ENCODE measurements around the gene TMEM163. TPM values are rescaled to one million over a fixed set of nuclear protein-coding genes. Genes with fewer than 3 reads are reported as not detected.

Gene TMEM163
- total RNA-seq, 1 donor from 2014 or later, result not detected

GRCh38 chr2:134578316-134578715, 140.5 kb downstream of the TMEM163 start:
- Histone ChIP-seq H3K36me3 (ENCODE audit: control insufficient read depth, insufficient read depth, low read length) (no peaks in the 10 kb centered on the region), H3K27me3 (ENCODE audit: control insufficient read depth, insufficient read depth, low read length) (no peaks in the 10 kb centered on the region), H3K4me3 (ENCODE audit: low read depth, low read length) (no peak overlapping the region)
- TF ChIP-seq, protein P1, sequence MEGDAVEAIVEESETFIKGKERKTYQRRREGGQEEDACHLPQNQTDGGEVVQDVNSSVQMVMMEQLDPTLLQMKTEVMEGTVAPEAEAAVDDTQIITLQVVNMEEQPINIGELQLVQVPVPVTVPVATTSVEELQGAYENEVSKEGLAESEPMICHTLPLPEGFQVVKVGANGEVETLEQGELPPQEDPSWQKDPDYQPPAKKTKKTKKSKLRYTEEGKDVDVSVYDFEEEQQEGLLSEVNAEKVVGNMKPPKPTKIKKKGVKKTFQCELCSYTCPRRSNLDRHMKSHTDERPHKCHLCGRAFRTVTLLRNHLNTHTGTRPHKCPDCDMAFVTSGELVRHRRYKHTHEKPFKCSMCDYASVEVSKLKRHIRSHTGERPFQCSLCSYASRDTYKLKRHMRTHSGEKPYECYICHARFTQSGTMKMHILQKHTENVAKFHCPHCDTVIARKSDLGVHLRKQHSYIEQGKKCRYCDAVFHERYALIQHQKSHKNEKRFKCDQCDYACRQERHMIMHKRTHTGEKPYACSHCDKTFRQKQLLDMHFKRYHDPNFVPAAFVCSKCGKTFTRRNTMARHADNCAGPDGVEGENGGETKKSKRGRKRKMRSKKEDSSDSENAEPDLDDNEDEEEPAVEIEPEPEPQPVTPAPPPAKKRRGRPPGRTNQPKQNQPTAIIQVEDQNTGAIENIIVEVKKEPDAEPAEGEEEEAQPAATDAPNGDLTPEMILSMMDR (IDR thresholded peaks at IDR 0.05; ENCODE audit: insufficient read depth, low read length, severe bottlenecking), result no peak
- DNase-seq (ENCODE audit: low read depth), result no peak
- FAIRE-seq, result no peak

GRCh38 chr2:134576478-134576877, 142.3 kb downstream of the TMEM163 start:
- DNase-seq (ENCODE audit: low read depth) (no peak), FAIRE-seq (no peak)
- H3K27me3 ChIP-seq (ENCODE audit: control insufficient read depth, insufficient read depth, low read length), result no peaks in the 10 kb centered on the region
- TF ChIP-seq, protein P1 (IDR thresholded peaks at IDR 0.05; ENCODE audit: insufficient read depth, low read length, severe bottlenecking), result no peak
- no peak overlapping the region for H3K4me3 ChIP-seq (ENCODE audit: low read depth, low read length)
- no peaks in the 10 kb centered on the region for H3K36me3 ChIP-seq (ENCODE audit: control insufficient read depth, insufficient read depth, low read length)

- TF ChIP-seq, protein P1 (IDR thresholded peaks at IDR 0.05; ENCODE audit: insufficient read depth, low read length, severe bottlenecking), result no peak
- Histone ChIP-seq H3K4me3 (ENCODE audit: low read depth, low read length) (no peak overlapping the region), H3K36me3 (ENCODE audit: control insufficient read depth, insufficient read depth, low read length) (no peaks in the 10 kb centered on the region), H3K27me3 (ENCODE audit: control insufficient read depth, insufficient read depth, low read length) (no peaks in the 10 kb centered on the region)
- no peak for DNase-seq (ENCODE audit: low read depth)
- no peak for FAIRE-seq
Observed at GRCh38 chr2:134575888-134576287, 142.9 kb downstream of the TMEM163 start.

DNA sequence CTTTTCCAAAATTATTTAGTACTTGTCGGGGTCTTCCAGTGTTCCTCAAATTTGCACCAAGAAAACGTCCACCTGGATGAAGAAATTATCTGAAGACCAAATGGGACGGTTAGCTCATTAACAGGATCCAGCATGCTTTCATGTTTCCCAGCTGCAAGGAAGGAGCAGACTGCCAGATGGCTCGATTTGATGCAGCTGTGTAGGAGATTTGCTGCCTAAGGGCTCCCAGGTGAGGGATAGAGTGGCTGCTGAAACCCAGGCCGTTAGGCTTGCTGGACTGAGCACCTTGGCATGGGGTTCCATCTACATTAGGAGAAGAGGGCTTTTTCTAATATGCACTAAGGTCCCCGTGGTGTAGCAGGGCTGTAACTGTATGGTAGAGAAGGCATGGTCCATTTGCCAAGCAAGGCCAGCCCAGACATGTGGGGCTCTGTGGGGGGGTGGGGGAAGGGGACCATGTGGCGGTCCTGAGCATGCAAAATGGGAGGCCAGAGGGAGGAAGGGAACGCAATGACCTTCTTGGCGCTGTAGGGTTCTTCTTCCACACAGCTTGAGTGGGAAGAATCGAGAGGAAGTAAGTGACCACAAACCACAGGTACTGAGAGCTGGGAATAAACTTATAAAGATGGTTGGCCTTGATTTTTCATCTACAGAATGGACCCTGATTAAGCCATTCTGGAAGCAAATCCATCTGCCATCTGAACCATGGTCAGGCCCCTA, 144.0 kb downstream of the TMEM163 start:
- no peak overlapping the region for H3K4me3 ChIP-seq (ENCODE audit: low read depth, low read length)
- H3K27me3 ChIP-seq (ENCODE audit: control insufficient read depth, insufficient read depth, low read length), result no peaks in the 10 kb centered on the region
- DNase-seq (ENCODE audit: low read depth) (no peak), FAIRE-seq (no peak)
- TF ChIP-seq, protein P1 (IDR thresholded peaks at IDR 0.05; ENCODE audit: insufficient read depth, low read length, severe bottlenecking), result no peak
- no peaks in the 10 kb centered on the region for H3K36me3 ChIP-seq (ENCODE audit: control insufficient read depth, insufficient read depth, low read length)

DNA sequence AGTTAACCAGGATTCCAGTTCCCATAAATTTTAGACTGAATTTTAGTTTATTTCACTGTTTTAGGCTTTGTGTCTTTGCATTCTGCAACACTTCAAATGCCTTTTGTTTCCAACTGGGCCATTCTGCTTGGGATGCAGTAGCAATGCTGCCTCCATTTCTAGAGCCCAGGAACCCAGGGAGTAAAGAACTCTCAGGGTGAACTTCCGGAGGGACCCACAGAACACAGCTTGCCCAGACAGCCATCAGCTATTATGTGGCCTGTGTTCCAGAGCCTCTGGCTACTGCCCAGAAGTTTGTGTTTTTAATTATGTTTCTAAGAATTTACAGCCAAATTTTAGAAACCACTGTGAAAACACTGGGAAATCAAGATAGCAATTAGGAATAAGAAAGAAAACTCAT, 145.1 kb downstream of the TMEM163 start:
- TF ChIP-seq, protein P1 (IDR thresholded peaks at IDR 0.05; ENCODE audit: insufficient read depth, low read length, severe bottlenecking), result no peak
- H3K27me3 ChIP-seq (ENCODE audit: control insufficient read depth, insufficient read depth, low read length), result no peaks in the 10 kb centered on the region
- FAIRE-seq (no peak), DNase-seq (ENCODE audit: low read depth) (no peak)
- no peaks in the 10 kb centered on the region for H3K36me3 ChIP-seq (ENCODE audit: control insufficient read depth, insufficient read depth, low read length)
- H3K4me3 ChIP-seq (ENCODE audit: low read depth, low read length), result no peak overlapping the region

DNA sequence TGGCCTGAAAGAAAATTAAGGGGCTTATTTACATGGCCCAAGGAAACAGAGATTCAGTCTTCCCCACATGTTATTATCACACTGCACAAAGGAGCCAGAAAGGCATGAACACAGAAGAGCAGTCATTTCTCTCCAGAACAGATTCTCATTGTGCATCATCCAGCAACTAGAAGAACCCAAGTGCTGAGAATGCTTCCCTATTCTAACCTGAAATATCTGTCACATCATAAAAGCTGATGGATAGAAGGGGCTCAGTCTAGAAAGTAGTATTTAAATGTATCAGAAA, 145.8 kb downstream of the TMEM163 start:
- DNase-seq (ENCODE audit: low read depth) (no peak), FAIRE-seq (no peak)
- Histone ChIP-seq H3K4me3 (ENCODE audit: low read depth, low read length) (no peak overlapping the region), H3K36me3 (ENCODE audit: control insufficient read depth, insufficient read depth, low read length) (no peaks in the 10 kb centered on the region), H3K27me3 (ENCODE audit: control insufficient read depth, insufficient read depth, low read length) (no peaks in the 10 kb centered on the region)
- TF ChIP-seq, protein P1 (IDR thresholded peaks at IDR 0.05; ENCODE audit: insufficient read depth, low read length, severe bottlenecking), result no peak
